ENCODE measurements around the gene ARHGAP40. TPM values are rescaled to one million over a fixed set of nuclear protein-coding genes. Genes with fewer than 3 reads are reported as not detected.

The ARHGAP40 gene
- total and polyA plus RNA-seq, 2 of the 4 experiments (the other 2 are of a cell fraction) = not detected

- Histone ChIP-seq H4K8ac (ENCODE audit: low read depth in 2 of 2, low read length in 2 of 2) (no peak overlapping the region), H2AK5ac (ENCODE audit: low read depth, low read length) (no peak overlapping the region), H3K23ac (ENCODE audit: low read depth, low read length) (no peak overlapping the region), H2AFZ (replicated peaks; ENCODE audit: low read length, poor library complexity) (no peak overlapping the region), H3K9me3 (ENCODE audit: control insufficient read depth, insufficient read depth, low read length) (no peaks in the 10 kb centered on the region), H2BK5ac (ENCODE audit: low read depth, low read length, poor library complexity, severe bottlenecking) (no peak overlapping the region), H3K9ac (ENCODE audit: low read depth, low read length) (no peak overlapping the region), H3K18ac (ENCODE audit: low read depth, low read length) (no peak overlapping the region), H2BK15ac (ENCODE audit: low read depth, low read length) (no peak overlapping the region), H3K27me3 (ENCODE audit: control insufficient read depth, insufficient read depth, low read length) (peaks cover 31% of the 10 kb centered on the region), H4K5ac (ENCODE audit: low read depth, low read length) (no peak overlapping the region), H2AK9ac (replicated peaks; ENCODE audit: low read depth, low read length, poor library complexity) (no peak overlapping the region), H3K56ac (ENCODE audit: extremely low read depth, insufficient read depth, low read length) (no peak overlapping the region), H4K20me1 (ENCODE audit: insufficient read depth, low read length) (no peaks in the 10 kb centered on the region), H3K14ac (replicated peaks; ENCODE audit: low read depth, low read length) (no peak overlapping the region), H2BK20ac (ENCODE audit: low read depth, low read length) (no peak overlapping the region), H3K4me1 (ENCODE audit: control insufficient read depth, insufficient read depth, low read length) (no peaks in the 10 kb centered on the region), H2BK120ac (ENCODE audit: low read depth, low read length) (no peak overlapping the region), H3K4me3 (ENCODE audit: insufficient read depth, low read depth, low read length) (no peak overlapping the region), H3K4me2 (ENCODE audit: low read depth, low read length) (no peak overlapping the region), H3K4ac (ENCODE audit: low read depth, low read length) (no peak overlapping the region), H3K9me1 (ENCODE audit: insufficient read depth, low read length) (no peaks in the 10 kb centered on the region), H4K91ac (ENCODE audit: insufficient read depth, low read depth, low read length) (no peak overlapping the region), H3K36me3 (ENCODE audit: control insufficient read depth, insufficient read depth, low read length) (no peaks in the 10 kb centered on the region), H3K79me1 (ENCODE audit: low read depth in 1 of 2, low read length in 2 of 2) (no peaks in the 10 kb centered on the region), H3K27ac (ENCODE audit: insufficient read depth, low read length) (no peak overlapping the region)
- DNase-seq (no peak), ATAC-seq (ENCODE audit: low read depth) (no peak)
- no CpG with 5 or more reads among the region's 6 CpGs for WGBS, 2 experiments (ENCODE audit: extremely low coverage in 2 of 2, insufficient read length in 1 of 2)
- ChIA-PET POLR2A (ENCODE audit: unreplicated experiment) (no interaction called here), CTCF (no interaction called here)
- intact Hi-C loops (cut with micrococcal nuclease) (no loop called here), in situ Hi-C loops (cut with MboI; ENCODE audit: low sequenced_read_pairs) (no loop called here), dilution Hi-C loops (cut with HindIII; ENCODE audit: low sequenced_read_pairs, unreplicated experiment) (no loop called here)
- BruUV-seq (replicated peaks) = no TSS peak
- TF ChIP-seq CHD1 (IDR thresholded peaks at IDR 0.05; ENCODE audit: low read depth, low read length) (no peak), ELK1 (IDR thresholded peaks at IDR 0.05; ENCODE audit: borderline replicate concordance, low read depth, low read length) (no peak), RCOR1 (IDR thresholded peaks at IDR 0.05; ENCODE audit: insufficient replicate concordance, low read length) (no peak), POLR2A (IDR thresholded peaks at IDR 0.05; ENCODE audit: low read depth, low read length) (no peak), RFX5 (IDR thresholded peaks at IDR 0.05; ENCODE audit: low read depth, low read length) (no peak)
Observed at GRCh38 chr20:38588303-38588702, 13.3 kb upstream of the ARHGAP40 start.

Data from IMR-90 (cell line).